GM10248 (cell line): Measurements from ENCODE around the gene UBL7.
"Not testable (repeated sequence)": the region's sequence is repeated elsewhere in the genome, so short reads cannot be mapped to it uniquely, and the experiment has no call there.

Source experiments
- CTCF ChIA-PET: fragments of 300-600 bp; sonication (Branson Sonifier 250); formaldehyde crosslinking; extraction: SDS; loops from one replicate; lab custom pipeline; 2021; ENCODE audit warnings: antibody characterized with exemption; lab: Yijun Ruan, JAX
- POLR2A ChIA-PET: fragments of 350-650 bp; sonication (Branson Sonifier 250); formaldehyde crosslinking; extraction: SDS; loops from one replicate; lab custom pipeline; 2020; ENCODE audit warnings: antibody characterized with exemption; lab: Yijun Ruan, JAX
- DNase-seq: peaks from one replicate; pipeline ENCODE4 v3.0.0; 2012; ENCODE audit errors: extremely low spot score
- TF ChIP-seq, protein P1 (sequence below): IDR thresholded peaks from 2 replicates; pipeline ENCODE4 v1.5.1; 2012; ENCODE audit warnings: mild to moderate bottlenecking, low read depth; ENCODE audit errors: extremely low read depth, missing control alignments, control extremely low read depth

Gene UBL7

DNA sequence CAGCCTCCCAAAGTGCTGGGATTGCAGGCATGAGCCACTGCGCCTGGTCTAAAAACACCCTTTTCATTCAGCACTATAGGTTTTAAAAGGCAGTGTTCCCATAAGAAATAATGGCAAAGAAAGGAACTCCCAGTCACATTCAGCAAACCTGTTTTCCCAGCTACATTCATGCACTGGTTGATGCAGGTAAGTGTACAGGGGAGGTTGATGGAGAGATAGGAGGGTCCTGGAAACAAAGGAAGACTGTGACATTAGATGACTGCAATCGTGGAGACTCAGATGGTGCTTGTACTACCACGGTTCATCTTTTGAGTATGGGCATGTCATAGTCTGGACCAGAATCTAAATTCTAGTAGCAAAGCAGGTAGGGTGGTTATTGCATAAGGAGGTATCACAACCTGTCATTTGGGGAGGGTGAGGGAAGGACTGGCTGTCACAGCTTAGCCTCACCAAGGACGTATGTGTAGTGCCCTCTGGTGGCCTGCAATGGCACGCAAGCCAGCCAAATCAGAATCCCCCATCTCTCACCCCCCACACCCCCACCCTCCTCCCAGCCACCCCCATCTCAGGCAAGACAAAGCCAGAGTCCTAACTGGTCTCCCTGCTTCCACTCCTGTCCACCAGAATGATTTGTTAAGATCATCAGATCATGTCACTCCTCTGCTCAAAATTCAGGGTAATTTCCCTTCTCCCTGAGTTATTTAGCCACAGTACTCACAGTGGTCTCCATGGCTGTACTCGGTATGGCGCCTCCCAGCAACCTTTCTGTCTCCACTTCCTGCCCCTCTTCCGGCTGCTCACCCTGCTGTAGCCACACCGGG lies 28.8 kb upstream of the UBL7 start:
- DNase-seq: peak; percentile 81
- TF ChIP-seq, protein P1, sequence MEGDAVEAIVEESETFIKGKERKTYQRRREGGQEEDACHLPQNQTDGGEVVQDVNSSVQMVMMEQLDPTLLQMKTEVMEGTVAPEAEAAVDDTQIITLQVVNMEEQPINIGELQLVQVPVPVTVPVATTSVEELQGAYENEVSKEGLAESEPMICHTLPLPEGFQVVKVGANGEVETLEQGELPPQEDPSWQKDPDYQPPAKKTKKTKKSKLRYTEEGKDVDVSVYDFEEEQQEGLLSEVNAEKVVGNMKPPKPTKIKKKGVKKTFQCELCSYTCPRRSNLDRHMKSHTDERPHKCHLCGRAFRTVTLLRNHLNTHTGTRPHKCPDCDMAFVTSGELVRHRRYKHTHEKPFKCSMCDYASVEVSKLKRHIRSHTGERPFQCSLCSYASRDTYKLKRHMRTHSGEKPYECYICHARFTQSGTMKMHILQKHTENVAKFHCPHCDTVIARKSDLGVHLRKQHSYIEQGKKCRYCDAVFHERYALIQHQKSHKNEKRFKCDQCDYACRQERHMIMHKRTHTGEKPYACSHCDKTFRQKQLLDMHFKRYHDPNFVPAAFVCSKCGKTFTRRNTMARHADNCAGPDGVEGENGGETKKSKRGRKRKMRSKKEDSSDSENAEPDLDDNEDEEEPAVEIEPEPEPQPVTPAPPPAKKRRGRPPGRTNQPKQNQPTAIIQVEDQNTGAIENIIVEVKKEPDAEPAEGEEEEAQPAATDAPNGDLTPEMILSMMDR: peak; percentile 69
- POLR2A ChIA-PET: no interaction called here
- CTCF ChIA-PET: interaction anchor here (0.8 to 8.4 kb wide), 23 partner anchors 8 to 123 kb away, joined by 3 to 77 read pairs (median 5); no protein-coding TSS in a partner anchor

DNA sequence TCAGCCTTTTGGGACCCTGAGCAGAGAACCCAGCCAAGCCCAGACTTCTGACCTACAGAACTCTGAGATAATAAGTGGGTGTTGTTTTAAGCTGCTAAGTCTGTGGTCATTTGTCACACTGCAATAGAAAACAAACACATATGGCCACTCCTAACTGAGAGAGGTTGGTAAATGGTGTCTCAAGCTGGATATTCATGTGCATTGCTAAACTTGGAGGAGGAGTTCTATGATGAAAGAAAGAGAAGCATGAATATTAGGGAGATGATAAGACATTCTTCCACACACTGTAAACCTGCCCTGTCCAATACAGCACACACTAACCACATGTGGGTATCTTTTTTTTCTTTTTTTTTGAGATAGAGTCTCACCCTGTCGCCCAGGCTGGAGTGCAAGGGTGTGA lies 27.8 kb upstream of the UBL7 start:
- no peak for DNase-seq
- TF ChIP-seq, protein P1: no peak
- ChIA-PET POLR2A (interaction anchor here (0.6 kb wide), 1 partner anchor 18 kb away, joined by 4 read pairs; no protein-coding TSS in a partner anchor), CTCF (interaction anchor here (0.7 to 8.4 kb wide), 14 partner anchors 9 to 122 kb away, joined by 3 to 77 read pairs (median 5); no protein-coding TSS in a partner anchor)

DNA sequence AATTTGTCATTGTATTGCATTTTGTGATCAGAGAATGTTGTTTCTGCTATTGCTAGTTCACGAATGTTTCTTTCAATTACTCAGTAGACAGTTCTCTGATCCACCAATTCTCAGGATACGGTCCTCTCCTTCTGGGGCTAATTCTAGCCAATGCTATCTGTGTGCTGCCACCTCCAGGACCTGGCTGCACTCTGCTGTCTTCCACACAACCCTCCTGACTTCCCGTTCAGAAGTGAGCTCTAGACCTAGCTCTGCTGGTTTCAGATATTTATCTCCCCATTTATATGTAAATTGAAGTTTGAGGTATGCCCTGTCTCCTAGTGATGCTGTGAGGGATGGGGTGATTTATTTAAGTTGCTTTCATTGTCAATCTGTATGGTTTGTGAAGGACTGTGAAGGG lies 21.7 kb upstream of the UBL7 start:
- TF ChIP-seq, protein P1: peak; percentile 18
- ChIA-PET POLR2A (no interaction called here), CTCF (interaction anchor here (0.6 to 8.4 kb wide), 6 partner anchors 21 to 110 kb away, joined by 3 to 77 read pairs (median 6); no protein-coding TSS in a partner anchor)
- no peak for DNase-seq

DNA sequence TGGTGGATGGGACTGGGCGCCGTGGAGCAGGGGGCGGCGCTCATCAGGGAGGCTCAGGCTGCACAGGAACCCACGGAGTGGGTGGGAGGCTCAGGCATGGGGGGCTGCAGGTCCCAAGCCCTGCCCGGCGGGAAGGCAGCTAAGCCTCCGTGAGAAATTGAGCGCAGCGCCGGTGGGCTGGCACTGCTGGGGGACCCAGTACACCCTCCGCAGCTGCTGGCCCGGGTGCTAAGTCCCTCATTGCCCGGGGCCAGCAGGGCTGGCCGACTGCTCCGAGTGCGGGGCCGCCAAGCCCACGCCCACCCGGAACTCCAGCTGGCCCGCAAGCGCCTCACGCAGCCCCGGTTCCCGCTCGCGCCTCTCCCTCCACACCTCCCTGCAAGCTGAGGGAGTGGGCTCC lies 19.4 kb upstream of the UBL7 start:
- DNase-seq, POLR2A ChIA-PET: not testable (repeated sequence)
- CTCF ChIA-PET: interaction anchor here (1.2 to 2.8 kb wide), 3 partner anchors 8 to 289 kb away, joined by 3 to 12 read pairs (median 3); no protein-coding TSS in a partner anchor

DNA sequence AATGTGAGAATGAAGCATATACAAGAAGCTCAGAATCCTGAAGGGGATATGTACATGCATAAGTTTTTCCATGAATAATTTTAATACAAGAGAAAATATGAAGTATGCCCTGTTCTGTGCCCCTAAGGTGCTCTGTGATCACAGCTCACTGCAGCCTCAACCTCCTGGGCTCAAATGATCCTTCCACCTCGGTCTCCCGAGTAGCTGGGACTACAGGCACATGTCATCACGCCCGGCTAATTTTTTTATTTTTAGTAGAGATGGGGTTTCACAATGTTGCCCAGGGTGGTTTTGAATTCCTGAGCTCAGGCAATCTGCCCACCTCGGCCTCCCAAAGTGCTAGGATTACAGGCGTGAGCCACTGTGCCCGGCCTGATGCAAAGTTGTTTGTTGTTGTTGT lies 10.7 kb upstream of the UBL7 start:
- POLR2A ChIA-PET, DNase-seq: not testable (repeated sequence)
- CTCF ChIA-PET: interaction anchor here (0.7 to 3.2 kb wide), 3 partner anchors 14 to 70 kb away, joined by 3 to 10 read pairs (median 4); partner anchors contain the start of gene ARID3B

DNA sequence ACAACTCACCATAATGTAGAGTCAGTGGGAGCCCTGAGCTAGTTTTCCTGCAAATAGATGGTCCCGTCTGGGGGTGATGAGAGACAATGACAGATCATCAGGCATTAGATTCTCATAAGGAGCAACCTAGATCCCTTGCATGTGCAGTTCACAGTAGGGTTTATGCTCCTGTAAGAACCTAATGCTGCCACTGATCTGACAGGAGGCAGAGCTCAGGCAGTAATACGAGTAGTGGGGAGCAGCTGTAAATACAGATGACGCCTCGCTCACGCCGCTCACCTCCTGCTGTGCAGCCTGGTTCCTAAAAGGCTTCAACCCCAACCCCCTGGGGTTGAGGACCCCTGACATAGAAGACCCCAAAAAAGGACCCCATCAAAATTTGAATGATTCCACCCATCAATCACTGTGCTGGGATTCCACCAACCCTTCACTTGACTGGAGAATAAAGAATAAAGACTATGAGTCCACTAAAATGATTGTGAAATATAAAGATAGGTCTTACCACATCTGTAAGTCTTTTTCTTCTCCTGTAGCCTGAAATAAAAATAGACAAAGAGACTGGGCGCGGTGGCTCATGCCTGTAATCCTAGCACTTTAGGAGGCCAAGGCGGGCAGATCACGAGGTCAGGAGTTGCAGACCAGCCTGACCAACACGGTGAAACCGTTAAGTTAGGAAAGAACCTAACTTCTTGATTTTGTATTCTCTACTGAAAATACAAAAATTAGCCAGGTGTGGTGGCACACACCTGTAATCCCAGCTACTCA lies 9.9 kb upstream of the UBL7 start:
- ChIA-PET CTCF (interaction anchor here (0.7 to 3.2 kb wide), 3 partner anchors 15 to 70 kb away, joined by 3 to 10 read pairs (median 4); partner anchors contain the start of gene ARID3B), POLR2A (interaction anchor here (0.7 kb wide), 1 partner anchor 18 kb away, joined by 4 read pairs; no protein-coding TSS in a partner anchor)
- DNase-seq: no peak
- TF ChIP-seq, protein P1: no peak

DNA sequence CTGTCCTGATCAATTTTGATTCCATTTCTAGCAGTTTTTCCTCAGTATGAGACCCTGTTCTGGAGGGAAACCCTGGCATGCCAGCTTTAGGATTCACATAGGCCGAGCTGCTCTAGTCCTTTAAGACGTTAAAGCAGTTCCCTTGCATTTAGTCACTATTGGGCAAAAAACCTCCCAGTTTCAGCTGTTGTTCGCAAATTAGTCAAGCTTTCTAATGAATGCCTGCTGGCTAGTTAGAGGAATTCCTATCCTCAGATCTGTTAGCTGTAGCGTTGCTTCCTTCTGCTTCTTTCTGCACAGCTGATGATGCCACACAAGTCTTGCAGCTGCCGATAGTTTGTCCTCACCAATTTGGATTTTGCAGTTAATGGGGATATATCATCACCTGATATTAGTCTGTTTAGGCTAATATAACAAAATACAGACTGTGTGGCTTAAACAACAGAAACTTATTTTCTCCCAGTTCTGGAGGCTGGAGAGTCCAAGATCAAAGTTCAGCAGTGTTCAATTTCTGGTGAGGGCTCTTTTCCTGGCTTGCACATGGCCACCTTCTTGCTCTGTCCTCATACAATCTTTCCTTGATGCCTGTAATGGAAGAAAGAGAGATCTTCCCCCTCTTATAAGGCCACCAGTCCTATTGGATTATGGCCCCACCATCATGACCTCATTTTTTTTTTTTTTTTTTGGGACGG lies 7.5 kb upstream of the UBL7 start:
- TF ChIP-seq, protein P1: no peak
- ChIA-PET POLR2A (no interaction called here), CTCF (interaction anchor here (1.2 to 2.3 kb wide), 4 partner anchors 13 to 93 kb away, joined by 3 to 5 read pairs (median 4); no protein-coding TSS in a partner anchor)
- DNase-seq: no peak
